CD4-positive, alpha-beta T cell treated with Interleukin-12 subunit alpha and Interleukin-12 subunit beta, for 1 hour (primary cell): ENCODE measurements around the gene KPTN.

ENCODE experiments used
- DNase-seq: peaks from one replicate; pipeline ENCODE4 v3.0.0-alpha.2; 2020

KPTN gene

DNA sequence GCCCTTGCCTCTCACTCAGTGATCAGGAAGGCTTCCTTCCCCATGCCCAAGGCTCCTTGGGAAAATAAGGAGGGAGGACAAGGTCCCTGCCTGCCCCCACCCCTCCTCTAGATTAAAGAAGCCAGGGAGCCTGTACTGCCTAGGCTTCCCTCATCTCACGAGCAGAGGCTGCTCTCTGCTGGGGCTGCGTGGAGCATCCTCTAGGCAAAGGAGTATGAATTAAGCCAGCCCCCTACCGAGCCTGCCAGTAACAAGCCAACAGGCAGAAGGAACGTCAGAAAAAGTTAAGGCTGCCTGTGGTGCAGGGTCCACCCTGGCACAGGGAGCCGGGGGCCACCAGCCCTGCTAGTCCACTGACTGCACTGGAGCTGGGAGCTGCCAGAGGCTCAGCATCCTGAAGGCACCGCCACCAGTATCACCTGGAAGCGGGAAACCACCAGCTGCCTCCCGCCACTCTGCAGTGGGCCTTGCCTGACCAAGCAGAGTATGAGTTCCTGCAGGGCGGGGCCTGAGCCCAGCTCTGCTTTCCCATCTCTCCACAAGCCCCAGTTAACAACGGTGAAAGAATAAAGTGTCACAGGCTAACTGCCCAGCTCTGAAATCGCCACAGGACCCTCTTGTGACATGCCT, 24.0 kb upstream of the KPTN start:
- no peak for DNase-seq

DNA sequence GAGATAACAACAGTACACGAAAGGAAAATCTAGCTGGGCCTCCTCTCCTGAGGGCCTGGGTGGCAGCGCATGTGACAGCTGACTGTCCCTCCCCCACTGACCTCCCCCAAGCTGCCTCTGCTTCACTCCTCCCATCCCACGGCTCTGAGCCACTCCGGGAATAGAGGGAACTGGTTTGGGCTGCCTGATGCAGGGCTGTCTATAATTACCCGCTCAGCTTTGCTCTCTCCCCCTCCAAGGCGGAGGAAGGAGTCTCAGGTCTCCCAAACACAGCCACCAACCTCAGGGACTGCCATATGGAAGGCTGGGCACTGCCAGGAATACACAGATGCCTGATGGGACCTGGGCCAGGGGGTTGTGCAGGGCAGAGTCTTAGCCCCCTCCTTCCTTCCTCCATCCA, 23.0 kb upstream of the KPTN start:
- DNase-seq: no peak

DNA sequence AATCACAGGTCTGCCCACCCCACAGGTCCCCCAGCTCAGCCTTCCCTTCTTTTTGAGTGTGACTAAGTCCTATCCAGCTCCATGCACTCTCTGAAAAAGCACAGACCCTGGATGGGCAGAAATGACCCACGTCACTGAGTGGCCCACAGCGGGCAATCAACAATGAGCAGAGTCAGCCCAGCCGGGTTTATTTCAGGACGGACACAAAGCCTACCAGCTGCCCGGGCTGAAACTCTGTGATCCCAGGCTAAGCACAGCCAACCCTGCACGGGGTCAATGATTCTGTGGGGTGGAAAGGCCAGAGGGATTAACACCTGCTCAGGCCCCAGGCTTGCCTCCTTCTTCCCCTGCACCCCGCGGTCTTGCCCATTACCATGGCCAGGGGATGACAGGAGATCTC, 22.4 kb upstream of the KPTN start:
- DNase-seq: no peak

DNA sequence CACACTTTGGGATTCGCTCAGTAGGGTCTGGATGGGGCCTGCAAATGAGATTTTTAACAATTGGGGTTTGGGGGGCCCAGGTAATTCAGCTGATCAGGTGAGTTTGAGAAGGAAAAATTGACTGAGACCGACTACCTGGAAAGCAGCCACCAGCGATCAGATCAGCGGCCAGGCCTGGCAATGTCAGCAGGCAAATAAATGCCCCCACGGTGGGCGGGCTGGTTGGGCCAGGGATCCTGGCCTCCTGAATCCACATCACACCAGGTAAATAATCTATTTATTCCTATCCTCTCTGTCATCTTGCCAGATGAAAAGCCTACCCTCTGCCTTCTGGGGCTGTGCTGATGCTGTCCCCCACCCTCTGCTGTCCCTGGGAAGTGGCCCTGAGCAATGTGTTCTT, 21.5 kb upstream of the KPTN start:
- no peak for DNase-seq

DNA sequence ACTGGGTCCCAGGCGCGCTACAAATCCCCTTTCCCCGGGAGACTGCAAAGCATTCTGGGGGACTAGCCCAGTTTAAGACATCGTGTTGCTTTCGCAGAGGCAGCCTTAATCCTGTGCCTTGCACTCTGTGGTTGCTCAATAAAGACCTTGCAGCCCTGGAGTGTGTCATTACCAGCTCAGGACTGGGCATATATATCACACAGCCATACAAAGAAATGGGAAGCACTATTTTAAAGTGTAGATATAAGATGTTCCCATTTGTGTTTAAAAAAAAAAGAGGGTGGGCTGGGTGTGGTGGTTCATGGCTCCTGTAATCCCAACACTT, 19.8 kb upstream of the KPTN start:
- DNase-seq: no peak

DNA sequence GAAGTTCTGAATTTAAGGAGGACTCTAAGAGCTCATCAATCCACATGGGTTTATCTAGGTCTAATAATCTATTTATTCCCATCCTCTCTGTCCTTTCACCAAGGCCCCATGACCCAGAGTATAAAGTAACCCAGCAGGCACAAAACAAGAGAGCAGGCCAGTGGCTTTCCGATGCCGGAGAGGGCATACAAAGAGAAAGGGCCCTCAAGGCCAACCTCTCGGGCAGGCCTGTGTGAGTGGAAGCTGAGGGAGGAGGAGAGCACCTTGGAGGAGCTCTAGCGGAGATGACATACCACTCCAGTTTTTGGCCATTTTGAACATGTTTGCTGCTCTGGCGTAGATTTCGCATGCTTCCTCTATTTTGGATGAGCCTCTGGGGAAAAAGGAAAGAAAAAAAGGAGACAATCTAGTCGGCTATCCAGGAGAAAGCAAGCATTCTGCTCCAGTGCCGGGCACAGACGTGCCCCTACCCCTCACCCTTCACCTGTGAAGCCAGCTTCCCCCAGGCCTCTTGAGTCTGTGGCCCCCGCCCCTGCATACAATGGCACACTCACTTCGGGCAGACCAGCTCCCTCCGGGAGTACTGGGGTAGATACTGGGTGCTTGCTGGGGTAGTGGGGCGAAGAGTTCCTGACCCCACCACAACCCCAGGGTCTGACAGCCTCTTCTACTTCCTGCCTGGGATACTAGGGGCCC, 19.3 kb upstream of the KPTN start:
- no peak for DNase-seq

DNA sequence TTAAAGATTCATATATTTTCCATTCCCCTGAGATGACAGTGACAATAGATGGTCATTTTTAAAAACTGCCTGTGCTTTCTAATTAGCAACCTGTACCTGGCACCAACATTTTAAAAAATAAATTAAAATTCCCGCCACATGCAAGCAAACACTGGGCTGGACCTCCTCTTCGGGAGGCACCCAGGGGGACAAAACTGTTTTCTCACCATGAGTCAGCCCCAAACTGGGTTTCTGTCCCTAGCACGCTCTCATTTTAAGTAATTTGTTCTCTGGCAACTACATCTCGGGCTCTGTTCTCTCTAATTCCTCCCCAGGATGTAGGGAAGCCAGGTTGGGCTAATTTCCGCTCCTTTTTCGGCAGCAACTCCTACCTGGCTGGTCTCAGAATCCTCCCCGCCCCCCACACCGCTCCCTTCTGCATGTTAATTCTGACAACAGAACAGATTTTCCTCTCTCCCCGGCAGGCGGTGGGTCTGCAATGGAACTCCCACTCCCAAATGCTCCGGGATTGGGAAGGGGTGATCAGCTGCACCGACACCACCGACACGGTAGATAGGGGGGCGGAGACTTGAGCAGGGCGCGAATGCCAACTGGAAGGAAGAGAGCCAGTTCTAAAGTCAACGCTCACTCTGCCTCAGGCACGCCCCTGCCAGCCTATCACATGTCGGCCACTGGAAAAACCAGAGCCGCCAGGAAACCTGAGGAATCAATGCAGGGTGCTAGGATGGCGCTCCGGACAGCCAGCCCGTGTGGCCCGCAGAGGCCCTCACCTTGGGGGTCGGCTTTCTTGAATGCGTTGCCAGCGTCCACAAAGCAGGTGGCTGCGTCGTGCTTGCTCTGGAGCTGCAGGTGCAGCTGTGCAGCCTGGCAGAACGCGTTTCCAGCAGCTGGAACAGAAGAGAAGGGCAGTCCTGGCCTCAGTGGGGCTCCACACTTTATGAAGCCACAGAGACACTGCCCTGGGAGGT, 16.1 kb upstream of the KPTN start:
- DNase-seq: no peak

DNA sequence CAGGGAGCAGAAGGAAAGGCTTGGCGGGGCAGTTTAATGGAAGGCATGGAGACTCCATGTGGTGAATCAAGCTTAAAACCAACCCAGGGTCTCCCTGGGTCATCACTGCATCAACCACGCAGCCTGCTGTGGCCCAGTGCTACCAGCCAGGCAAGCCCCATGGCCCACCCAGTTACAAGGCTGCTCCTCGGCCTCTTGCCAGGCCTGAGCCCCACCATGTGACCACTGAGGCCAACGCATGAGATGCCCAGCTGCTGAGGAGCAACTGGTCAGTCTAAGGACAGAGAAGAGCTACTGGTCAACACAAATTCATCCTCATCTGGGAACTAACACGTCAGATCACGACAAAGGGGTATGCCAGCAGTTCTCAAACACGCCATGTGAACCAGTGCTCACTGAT, 15.4 kb upstream of the KPTN start:
- DNase-seq: no peak

DNA sequence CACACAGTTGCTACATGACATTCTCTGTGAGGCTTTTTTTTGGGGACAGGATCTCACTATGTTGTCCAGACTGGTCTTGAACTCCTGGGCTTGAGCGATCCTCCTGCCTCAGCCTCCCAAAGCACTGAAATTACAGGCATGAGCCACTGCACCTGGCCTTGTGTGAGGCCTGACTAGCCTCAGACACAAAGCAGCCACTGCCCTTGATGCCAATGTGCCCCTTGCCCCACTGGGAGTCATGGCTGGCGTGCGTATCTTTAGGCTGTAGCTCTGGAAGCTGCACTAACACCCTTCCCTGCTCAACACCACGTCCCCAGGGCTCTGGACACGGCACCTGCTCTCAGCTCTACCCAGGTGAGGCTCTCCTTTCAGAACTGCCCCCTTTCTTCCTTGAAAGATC, 14.5 kb upstream of the KPTN start:
- no peak for DNase-seq

DNA sequence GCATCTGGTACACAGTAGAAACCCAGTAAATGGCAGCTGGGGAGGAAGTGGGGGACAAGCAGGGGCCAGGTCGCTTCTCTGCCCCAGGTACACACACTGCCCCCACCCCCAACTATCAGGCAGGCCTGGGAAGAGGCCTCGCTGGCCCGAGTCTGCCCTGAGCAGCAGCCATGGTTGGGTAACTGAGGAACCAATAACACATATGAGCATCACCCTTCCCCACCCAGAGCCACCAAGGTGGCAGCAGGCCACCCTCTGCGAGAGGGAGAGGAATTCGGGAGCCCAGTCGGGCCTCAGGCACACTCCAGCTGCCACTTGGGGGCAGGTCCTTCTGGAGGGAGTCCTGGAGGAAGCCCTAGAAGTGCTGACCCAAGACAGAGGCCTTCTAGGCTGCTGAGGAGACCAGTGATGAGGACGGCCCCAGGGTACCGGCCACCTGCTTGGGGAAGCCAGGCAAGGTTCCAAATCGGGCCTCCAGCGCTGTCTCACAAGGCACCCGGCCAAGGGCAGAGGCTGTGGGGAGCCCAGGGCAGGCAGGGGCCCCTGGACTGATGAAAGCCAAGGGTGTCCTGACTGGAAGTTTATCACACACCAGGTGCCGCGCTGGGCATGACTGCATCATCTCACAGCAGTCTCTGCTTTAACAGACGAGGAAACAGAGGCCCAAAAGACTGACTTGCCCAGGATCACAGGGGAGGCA, 14.0 kb upstream of the KPTN start:
- DNase-seq: no peak

DNA sequence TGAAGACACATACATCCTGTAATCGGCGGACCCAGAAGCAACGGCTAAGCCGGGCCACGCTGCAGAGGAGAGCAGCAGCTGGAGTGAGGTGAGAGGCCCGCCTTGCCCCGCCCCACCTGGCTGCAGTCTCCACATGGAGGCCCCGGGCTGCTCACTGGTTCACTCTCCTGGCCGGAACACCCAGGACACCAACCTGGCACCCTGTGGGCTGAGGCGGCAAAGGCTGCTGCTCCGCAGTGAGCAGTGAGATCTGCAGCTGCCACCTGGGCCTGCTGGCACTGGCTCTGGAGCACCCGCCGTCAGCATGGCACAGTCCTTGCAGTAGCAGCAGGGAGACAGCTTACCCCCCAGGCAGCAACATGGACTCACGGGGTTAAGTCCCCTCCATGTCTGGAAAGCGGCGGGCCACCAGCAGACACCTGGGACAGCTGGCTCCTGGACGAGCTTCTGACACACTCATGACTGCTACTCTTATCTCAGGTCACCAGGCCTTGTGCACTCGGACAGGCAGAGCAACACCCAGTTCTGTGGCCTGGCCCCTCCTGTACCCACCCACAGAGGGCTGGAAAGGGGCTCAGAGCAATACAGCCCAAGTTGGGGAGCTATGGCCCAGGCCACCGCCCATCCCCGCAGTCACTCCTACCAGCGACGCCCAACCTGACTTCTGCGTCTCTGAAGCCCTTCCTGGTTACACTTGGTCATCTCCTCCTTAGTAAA, 13.2 kb upstream of the KPTN start:
- no peak for DNase-seq

DNA sequence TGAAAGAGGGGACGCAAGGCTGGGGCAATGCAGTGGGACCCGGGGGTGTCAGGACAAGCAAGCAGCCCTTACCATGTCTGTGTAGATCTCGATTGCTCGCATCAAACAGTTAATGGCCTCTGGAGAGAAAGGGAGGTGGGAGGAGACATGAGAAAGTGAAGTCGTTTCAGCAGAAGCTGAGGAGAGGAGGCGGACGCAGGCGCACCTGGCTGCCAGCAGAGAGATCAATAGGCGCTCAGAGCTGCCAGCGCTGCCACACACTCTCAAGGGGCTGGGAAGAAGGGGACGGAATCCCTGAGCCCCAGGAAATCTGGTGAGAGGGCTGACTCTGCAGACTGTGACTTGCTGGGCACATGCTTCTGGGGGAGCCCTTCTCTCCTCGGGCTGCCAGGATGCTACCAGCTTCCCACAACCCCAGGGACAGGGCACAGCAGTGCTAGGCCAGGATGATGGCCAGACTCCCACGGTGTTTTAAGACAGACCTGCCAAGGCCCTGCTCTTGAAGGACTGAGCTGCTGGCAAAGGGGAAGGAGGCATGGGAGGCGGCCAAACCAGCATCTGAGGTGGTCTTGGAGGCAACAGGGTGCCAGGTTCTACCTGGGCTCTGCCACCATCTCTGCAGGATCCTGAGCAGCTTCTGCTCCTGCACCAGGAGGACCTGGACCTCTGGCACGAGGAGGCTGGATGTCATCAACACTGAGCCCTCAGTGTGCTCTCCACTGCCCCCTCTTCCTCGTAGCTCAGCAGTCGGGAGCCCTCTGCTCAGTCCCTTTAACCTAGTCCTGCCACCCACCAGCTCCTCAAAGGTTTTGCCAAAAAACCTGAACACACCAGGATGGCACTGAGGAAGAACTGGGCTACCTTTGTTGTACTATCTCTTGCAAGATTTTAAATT, 11.7 kb upstream of the KPTN start:
- DNase-seq: no peak

DNA sequence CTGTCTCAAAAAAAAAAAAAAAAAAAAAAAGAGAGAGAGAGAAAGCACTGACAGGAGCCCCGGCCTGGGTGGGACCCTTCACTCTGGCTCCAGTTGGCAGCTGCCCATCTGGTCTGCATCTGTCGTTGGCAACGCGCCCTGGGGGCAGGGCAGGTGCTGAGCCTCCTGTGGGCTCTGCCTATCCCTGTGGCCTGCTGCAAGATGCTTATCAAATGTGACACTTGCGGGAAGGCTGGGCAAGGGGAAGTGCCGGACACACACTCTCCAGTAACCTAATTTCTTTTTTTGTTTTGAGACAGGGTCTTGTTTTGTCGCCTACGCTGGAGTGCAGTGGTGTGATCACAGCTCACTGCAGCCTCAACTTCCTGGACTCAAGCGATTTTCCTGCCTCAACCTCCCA, 10.7 kb upstream of the KPTN start:
- no peak for DNase-seq

DNA sequence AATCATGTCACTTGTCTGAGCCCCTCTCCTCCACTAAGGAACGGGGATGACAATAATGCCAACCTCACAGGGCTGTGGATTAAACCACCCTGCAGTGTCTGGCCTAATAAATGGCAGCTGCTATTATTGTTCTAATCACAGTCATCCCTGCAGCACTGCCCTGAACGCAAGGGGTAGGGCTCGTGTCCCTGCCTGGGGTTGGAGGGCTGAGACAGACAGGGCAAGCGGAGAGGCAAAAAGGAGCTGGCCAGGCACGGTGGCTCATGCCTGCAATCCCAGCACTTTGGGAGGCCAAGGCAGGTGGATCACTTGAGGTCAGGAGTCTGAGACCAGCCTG, 10.2 kb upstream of the KPTN start:
- no peak for DNase-seq

DNA sequence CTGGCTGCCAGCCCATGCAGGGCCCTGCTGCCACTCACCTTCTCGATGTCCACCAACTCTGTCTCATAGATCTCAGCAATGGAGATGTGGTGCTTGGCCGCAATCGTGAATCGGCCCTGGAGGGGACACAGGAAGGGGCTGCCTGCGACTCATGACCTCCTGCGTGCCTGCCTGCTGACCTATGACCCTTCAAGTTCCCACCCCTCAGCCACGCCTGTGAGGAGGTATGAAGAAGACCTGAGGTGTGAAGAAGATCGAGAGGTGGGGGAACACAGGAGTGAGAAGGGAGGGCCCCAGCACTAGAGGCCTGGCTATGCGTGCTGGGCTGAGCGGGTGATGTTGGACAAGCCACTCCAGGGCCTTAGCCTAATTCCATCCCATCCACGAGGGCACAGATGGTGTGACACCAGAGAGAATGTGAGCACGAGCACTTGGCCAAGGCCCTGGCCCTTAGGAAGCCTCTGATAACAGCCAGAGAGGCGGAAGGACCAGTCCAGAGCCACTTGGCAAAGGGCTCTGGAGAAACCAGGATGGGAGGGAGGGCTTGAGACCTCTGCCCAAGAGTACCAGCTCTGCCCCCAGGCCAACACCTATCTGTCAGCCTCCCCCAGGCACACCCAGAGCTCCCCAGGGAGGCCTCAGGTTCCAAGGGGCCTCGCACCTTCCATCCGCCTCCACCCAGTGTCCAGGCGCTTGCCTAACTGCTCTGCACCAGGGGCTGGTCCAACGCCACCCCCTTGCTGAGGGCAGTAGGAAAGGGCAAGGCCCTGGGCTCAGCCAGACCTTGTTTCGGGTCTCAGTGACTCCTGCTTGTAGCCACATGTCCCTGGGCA, 9.6 kb upstream of the KPTN start:
- DNase-seq: no peak

DNA sequence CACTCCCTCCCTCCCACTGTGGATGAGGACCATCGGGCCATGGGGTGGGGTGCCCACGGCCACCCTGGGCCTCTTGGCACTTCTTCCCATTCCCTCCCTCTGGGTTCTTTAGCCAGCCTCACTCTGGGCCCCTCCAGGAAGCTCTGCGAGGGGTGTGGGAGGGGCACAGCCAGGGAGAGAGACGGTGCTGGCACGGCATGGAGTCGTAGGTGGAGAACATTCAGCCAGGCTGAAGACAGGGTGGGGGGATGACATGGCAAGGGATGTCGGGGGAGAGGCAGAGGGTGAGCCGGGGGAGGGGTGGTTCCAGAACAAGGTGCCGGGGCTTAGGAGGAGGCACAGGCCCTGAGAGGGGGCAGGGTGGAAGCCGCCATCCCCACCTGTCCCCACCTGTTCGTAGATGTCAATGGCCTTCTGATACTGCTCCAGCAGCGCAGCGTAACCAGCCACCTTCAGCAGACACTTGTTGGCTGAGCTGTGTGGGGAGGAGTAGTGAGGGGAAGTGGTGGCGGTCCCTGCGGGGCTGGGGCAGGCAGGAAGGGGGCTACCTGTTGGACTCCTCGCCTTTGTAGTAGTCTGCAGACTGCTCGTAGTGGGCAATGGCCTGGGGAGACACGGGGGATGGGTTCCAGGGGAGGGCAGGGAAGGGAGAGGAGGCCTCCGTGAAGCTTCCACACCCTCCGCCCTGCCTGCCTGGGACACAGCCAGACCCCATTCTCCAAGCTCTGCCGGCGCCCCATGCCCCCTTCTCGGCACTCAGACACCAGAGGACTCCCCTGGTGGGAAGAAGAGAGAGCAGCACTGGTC, 8.8 kb upstream of the KPTN start:
- no peak for DNase-seq

DNA sequence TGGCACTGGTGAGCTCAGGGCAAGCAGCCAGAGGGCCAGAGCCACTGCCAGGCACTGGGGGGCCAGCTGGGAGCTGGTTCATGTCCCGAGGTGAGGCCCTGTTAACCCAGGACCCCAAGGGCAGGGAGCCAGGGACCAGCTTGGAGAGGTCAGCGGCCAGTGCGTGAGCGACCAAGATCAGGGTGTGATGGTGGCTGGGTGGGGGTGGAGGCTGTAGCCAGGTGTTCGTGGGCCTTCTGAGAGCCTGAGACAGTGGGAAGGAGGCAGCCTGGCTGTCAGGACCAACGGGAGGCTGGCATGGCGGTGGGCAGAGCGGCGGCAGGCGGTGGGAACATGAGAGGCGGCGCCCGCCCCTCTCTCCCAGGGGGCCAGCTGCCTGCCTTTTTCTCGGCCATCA, 8.1 kb upstream of the KPTN start:
- no peak for DNase-seq

DNA sequence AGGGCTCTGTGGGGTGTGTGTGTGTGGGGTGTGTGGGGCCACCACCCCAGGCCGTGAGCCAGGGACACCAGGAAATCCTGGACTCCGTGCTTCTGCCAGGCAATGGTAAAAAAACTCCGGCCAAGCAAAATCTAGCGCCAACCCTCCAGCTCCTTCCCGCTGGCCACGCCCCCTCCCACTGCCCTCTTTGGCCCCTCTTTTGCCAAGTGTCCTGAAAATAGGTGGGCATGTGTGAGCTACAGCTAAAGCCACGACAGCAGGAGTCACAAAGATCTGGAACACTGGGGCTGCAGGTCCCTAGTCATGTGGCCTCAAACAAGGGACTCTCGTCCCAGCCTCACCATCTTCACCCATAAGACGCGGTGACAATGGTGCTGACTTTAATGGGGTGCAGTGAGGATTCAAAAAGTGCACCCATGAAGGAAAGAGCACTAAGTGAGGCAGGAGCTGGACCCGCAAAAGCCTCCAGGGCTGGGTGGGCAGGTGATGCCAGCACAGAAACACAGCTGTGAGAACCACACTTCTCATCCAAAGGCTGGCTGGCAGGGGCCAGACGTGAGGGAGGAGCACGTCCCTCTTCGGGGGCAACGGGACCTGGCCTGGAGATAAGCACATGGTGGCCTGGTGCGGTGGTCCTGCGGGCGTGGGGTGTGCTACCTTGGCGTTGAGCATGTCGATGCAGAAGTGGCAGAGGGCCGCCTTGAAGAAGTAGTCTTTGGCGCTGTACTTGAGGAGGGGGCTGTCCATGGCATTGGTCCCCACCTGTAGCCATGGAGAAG, 7.5 kb upstream of the KPTN start:
- no peak for DNase-seq

DNA sequence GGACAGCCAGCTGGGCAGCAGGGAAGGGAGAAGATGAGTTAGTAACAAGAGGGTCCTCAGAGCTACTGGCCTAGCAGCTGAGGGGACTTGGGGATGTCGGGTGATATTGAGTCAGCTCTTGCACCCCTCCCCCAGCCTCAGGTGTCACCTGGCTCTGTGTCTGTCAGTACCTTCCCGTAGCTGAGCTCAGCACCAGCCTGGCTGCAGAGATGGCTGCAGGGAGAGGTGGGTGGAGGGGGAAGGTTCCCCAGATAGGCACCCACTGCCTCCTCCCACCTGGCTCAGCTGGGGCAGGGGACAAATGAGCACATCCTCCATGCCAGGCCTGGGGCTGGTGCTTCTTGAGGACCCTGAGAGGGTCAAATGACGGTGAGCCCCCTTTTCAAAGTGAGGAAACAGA, 6.8 kb upstream of the KPTN start:
- no peak for DNase-seq
